HEK293 (cell line): ENCODE data around the gene TSACC.

ENCODE experiments used
- CTCF ChIP-seq: fragments of 450-650 bp; formaldehyde crosslinking; IDR thresholded peaks from 2 replicates; pipeline ENCODE4 v1.5.1; 2016; ENCODE audit warnings: missing biosample characterization, missing genetic modification characterization
- REPIN1 ChIP-seq: fragments of 450-650 bp; formaldehyde crosslinking; IDR thresholded peaks from 2 replicates; pipeline ENCODE4 v1.5.1; 2017; ENCODE audit warnings: missing biosample characterization, missing genetic modification characterization, low read depth
- TRIM28 ChIP-seq: IDR thresholded peaks from 2 replicates; pipeline ENCODE4 v1.6.1; 2011; ENCODE audit warnings: low read length, control low read depth, borderline replicate concordance

- no peak for TF ChIP-seq CTCF (tag by site-specific recombination)
- no peak for TF ChIP-seq TRIM28
- no peak for TF ChIP-seq REPIN1 (tag by site-specific recombination)
These were observed 35.1 kb upstream of the TSACC start for GRCh38 chr1:156303241-156303640.
